ENCODE measurements around the gene STARD8.
"Not testable (repeated sequence)": the region's sequence is repeated elsewhere in the genome, so short reads cannot be mapped to it uniquely, and the experiment has no call there.

The STARD8 gene, protein sequence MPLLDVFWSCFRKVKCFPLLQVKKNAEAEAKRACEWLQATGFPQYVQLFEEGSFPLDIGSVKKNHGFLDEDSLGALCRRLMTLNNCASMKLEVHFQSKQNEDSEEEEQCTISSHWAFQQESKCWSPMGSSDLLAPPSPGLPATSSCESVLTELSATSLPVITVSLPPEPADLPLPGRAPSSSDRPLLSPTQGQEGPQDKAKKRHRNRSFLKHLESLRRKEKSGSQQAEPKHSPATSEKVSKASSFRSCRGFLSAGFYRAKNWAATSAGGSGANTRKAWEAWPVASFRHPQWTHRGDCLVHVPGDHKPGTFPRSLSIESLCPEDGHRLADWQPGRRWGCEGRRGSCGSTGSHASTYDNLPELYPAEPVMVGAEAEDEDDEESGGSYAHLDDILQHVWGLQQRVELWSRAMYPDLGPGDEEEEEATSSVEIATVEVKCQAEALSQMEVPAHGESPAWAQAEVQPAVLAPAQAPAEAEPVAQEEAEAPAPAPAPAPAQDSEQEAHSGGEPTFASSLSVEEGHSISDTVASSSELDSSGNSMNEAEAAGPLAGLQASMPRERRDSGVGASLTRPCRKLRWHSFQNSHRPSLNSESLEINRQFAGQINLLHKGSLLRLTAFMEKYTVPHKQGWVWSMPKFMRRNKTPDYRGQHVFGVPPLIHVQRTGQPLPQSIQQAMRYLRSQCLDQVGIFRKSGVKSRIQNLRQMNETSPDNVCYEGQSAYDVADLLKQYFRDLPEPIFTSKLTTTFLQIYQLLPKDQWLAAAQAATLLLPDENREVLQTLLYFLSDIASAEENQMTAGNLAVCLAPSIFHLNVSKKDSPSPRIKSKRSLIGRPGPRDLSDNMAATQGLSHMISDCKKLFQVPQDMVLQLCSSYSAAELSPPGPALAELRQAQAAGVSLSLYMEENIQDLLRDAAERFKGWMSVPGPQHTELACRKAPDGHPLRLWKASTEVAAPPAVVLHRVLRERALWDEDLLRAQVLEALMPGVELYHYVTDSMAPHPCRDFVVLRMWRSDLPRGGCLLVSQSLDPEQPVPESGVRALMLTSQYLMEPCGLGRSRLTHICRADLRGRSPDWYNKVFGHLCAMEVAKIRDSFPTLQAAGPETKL

DNA sequence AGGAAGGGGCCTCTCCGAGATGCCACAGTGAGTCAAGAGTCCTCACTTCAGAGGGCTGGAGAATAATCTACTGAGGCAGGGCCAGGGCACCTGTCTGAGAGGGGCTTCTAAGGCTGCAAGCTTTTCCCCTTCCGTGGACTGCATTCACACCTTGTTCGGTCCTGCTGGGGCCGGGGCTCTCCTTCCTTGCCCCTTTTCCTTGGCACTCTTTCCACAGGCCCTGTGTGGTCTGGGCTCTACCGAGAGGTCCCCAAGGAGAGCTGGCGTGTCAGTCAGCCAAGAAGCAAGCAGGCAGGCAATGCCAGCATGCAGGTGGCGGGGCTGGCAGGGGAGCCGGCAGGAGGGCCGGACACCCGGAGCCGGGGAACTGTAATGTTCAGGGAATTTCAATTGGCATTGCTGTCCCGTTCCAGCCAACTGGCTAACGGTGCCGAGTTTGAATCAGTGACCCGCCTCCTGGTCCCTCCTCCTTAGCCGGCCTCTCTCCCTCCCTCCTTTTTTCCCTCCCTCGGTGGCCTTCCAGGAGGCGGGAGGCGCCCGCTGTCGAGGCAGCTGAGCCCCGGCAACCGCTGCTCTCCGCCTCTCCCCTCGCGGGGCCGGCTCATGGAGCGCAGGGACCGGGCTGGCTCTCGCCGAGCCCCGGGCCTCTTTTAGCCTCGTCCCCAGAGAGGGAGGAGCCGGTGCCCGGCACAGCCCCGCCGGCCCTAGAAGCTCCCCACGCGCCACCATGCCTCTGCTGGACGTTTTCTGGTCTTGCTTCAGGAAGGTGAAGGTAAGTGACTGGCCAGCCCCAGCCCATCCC, at the start of gene STARD8:
TSS of gene STARD8 (plus strand) at position 511 of the 802 bp plus-strand sequence. CDS start at position 728, 217 bp downstream.
- no peak for DNase-seq

DNA sequence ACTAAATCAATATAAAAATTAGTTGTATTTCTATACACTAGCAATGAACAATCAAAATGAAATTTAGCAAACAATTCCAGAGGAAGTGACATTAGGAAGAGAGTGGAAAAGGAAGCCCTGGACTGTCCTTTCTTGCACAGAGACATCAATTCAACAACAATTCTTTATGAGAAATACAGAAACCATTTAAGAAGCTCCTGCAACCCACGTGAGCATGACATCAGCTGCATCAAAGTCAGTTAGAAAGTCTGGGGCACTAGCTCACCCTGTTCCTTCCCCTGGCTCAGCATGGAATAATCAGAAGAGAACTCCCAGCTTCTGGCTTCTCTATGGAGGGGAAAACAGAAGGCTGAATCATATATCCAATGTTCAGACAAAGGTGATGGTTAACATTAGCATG, 48.6 kb upstream of the STARD8 start:
- no peak for DNase-seq

DNA sequence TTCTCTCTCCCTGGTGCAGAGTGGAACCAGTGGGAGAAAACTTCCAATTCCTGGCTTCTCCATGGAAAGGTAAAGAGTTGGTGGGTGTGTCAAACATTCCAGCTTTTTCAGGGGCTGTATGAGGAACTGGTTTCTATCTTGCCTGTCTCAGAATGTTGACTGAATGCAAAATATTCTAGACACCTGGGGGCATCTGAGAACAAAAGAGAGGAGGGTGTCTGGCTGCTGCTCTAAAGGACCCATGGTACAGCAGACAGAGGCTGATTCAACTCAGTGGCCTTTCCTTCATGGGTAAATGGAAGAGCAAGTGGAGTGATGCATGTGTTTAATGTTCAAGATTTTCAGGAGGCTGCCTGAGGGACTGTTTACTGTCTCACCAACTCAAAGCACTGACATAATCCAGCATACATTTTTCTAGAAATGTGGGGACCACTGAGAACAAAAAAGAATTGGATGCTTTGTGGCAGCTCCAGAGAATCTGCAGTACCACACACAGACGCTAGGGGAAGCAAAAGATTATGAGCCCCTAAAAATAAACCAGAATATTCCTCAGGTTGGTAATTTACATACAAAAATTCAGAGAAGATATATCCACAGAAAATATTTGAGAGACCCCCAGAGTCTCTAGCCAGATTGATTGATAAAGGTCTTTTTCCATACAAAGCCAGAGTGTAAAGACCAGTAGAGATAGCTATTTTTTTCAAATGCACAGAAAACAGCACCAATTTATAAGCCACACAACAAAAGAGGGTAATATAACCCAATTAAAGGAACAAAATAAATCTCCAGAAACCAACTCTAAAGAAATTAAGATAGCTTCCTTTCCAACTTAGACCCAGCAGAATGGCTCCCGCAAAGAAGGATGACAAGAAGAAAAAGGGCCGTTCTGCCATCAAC, 48.0 kb upstream of the STARD8 start:
- DNase-seq, result no peak

DNA sequence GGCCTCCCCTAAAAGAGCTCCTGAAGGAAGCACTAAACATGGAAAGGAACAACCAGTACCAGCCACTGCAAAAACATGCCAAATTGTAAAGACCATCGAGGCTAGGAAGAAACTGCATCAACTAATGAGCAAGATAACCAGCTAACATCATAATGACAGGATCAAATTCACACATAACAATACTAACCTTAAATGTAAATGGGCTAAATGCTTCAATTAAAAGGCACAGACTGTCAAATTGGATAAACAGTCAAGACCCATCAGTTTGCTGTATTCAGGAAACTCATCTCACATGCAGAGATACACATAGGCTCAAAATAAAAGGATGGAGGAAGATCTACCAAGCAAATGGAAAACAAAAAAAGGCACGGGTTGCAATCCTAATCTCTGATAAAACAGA, 43.2 kb upstream of the STARD8 start:
- DNase-seq, result not testable (repeated sequence)

DNA sequence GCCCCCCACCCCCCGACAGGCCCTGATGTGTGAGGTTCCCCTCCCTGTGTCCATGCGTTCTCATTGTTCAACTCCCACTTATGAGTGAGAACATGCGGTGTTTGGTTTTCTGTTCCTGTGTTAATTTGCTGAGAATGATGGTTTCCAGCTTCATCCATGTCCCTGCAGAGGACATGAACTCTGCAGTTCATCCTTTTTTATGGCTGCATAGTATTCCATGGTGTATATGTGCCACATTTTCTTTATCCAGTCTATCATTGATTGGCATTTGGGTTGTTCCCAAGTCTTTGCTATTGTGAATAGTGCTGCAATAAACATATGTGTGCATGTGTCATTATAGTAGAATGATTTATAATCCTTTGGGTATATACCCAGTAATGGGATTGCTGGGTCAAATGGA, 32.7 kb upstream of the STARD8 start:
- DNase-seq, result not testable (repeated sequence)

DNA sequence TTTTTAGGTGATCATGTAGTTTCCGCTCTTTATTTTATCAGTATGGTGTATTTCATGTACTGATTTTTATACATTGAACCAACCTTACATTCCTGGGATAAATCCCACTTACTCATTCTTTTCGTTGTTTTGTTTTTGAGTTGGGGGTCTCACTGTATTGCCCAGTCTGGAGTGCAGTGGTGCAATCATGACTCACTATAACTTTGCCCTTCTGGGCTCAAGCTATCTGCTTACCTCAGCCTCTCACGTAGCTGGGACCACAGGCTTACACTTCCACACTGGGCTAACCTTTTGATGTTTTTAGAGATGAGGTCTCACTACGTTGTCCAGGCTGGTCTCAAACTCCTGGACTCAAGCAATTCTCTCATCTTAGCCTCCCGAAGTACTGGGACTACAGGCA, 19.5 kb upstream of the STARD8 start:
- DNase-seq, result no peak

DNA sequence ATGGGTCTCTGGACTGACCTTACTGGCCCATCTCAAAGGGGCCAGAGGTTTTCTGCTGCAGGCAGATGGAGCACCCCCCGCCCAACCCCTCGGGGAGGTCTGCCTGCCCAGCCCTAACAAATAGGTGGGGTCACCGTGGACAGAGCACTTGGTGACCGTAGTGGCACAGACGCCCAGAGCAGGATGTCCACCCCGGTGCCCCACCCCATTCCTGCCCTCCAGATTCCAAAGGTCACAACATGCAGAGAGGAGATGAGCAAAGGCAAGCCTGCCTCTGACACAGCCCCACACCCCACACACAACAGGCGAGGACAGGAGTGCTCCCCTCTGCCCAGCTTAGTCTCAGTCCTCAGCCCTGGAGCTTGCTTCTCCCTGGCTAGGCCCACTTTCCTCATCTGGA, 17.5 kb upstream of the STARD8 start:
- not testable (repeated sequence) for DNase-seq

DNA sequence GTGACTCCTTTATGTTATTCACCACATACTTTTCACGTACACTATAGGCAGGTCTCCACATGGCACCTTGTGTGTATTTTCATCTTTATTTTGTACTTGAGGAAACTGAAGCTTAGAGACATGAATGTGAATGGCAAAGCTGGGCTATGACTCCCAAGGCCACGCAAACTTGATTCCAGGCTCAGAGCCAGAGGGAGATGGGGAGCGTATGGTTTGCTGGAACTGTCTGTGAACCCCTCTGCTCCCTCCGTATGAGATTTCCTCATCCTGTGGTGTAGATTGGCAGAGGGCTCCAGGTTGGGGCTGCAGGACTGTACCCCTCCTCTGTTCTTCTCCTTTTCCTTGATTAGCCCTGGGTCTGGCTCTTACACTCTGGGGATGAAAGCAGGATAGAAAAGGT, 16.1 kb upstream of the STARD8 start:
- DNase-seq, result no peak

DNA sequence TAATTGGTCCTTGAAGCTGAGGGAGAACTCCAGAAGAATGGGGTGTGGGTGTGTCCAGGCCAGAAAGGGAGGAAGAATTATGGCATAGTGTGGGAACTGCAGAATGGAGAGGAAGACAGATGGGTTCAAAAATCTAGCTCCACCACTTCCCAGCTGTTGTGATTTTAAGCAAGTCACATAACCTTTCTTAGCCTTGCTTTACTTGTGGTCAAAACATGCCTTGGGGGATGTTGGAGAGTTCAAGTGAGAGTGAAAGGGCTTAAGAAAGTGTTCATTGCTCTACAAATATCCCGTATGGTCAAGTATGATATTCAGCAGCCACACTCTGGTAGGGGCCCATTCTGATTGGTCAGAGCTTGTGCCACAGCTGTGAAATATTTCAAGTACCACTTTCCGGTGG, 15.0 kb upstream of the STARD8 start:
- no peak for DNase-seq

DNA sequence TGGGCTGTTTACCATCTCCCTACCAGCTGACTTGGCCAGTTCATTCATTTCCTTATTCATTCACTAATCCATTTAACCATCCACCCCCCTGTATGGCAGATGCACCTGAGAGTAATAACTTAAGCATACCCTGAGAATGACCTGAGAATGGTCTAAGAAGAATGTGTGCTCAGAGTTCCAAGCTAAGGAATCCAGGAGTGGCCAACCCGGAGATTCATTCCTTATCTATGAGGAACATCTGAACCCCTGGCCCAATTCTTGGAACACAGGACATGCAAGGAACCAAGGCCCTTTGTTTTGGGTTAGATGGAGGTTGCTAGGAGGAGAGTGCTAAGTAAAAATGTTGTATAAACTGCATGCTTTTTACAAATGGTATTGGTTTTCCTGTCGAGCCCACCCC, 13.5 kb upstream of the STARD8 start:
- DNase-seq, result no peak

DNA sequence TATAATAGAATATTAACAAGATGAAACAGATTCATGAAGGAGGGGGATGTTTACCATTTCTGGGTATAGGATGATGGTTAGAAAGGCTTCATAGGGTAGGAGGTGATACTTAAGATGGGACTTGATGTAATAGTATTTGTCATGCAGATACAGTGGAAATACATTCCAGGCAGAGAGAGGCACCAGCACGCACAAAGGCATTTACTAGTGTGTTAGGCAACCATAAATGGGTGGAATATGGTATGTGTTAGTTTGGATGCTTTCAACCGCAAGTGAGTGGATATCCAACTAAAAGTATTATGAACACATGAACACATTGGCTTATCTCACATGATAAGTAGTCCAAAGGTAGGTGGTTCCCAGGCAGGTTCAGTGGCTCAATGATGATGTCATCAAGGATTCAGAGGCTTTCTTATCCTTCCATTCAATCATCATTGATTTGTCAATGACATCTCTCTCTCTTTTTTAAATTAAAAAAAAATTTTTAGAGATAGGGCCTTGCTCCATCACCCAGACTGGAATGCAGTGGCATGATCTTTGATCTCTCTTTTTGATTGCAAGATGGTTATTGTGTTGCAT, 12.7 kb upstream of the STARD8 start:
- DNase-seq, result no peak

DNA sequence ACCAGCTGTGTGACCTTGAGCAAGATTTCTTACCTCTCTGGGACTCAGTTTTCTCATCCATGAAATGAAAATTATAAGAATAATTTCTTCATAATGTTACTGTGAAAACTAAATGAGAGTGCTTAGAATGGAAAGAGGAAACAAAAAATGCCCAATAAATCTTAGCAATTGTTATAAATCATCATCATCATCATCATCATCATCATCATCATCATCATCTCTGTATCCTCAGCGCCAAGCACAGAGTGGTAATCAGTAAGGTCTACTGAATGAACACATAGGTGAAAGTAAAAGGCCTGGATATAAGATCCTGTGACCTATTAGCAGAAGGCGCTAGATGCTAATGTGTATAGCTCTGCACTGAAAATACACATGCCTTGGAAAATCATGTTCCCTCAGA, 6.8 kb upstream of the STARD8 start:
- no peak for DNase-seq

DNA sequence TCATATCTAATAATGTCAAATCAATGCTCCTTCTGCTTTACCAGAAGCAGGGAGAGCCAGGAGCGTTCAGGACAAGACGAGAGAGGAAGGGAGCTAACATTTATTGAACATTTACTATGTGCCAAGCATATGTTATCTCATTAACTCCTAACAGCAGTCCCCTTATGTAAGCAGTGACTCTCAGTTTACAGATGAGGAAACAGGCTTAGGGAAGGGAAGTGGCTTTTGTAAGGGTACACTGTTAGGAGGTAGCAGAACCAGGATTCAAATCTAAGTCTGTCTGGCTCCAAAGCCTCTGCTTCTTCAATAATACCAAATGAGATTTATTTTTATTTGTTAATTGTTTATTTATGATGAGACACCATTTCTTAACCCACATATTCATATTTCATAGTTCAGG, 2.6 kb upstream of the STARD8 start:
- no peak for DNase-seq

DNA sequence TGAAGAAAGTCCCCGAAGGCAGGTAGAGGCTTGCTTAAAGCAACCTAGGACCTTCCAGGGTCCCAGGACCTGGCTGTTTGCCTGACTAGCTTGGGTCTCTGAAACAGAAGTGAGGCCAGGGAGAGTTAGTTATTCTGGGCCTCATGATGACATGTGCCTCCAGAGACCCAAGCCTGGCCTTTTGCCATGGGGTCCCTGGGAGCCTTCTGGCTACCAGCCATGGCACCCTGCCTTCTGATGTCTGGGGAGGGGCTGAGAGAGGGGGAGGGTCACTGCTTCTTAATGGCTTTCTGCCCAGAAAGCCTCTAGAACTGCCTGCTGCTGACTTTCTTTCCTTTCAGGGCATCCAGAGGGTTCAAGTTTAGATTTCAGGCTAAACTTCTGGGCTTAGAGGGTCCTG, 1.0 kb upstream of the STARD8 start:
- no peak for DNase-seq

DNA sequence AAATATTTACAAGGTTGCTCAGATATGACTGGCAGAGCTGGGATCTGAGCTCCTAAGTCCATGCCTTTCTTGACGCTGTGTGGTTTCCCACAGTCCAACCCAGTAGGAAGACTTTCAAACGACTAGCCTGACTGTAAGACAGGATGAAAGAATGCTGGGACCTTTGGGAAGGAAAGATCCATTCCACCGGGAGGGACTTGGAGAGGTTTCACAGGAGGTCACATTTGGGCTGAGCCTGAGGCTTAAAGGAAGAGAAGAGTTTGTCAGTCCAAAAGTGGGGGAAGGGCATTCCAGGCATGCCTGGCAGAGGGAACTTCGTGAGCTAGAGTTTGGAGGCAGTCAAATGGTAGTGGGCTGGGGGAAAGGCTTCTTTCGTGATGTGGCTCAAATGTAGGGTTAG, 1.5 kb downstream of the STARD8 start:
- no peak for DNase-seq

DNA sequence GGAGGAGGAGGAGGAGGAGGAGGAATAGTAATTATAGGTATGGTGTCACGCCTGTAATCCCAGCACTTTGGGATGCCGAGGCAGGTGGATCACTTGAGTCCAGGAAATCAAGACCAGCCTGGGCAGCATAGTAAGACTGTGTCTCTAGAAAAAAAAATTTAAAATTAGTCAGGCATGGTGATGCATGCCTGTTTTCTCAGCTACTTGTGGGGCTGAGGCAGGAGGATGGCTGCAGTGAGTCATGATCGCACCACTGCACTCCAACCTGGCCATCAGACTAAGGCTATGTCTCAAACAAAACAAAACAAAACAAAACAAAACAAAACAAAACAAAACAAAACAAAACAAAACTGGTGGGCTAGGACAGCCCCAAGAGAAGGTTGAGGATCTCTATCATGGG, 3.0 kb downstream of the STARD8 start:
- DNase-seq, result no peak

DNA sequence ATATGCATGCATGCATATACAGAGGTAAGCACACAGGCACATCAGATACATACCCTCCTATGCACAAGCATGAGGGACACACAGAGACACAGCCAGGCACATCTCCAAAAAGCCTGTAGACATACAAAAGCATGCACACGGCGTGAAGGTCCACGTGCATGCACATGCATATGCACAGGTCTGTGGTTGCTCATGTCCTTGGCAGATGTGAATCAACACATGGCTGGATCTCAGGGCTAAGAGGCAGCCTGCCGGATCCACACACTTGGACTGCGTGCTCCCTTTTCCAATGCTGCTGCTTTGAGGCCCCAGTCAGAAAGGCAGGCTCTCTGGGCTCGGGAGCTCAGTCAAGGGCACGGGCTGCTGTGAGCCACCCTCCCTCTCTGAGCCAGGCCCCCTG, 3.6 kb downstream of the STARD8 start:
- DNase-seq, result no peak

DNA sequence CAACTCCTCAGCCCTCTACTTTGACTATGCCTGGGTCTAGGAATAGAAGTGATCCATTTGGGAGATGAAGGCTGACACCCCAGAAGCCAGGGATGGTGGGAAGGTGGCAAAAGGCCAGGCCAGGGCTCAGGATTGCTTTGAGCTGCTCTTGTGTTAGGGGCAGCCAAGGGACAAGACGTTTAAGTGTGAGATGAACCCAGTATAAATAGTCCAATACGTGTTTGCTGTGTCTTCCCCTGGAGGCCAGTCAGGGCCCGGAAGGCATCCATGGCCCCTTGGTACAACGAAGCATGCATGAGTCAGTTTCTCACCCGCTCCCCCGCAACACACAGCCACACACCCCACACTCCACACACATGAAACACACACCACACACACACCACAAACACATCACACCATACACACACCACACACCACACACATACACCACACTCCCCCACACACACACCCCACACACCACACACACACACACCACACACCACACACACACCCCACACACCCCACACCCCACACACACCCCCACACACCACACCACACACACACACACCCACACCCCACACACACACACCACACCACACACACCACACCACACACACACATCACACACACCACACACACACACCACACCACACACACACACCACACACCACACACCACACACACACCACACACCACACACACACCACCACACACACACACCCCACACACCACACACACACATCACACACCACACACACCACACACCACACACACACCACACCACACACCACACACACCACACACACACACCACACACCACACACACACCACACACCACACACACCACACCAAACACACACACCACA, 5.1 kb downstream of the STARD8 start:
- DNase-seq, result no peak

DNA sequence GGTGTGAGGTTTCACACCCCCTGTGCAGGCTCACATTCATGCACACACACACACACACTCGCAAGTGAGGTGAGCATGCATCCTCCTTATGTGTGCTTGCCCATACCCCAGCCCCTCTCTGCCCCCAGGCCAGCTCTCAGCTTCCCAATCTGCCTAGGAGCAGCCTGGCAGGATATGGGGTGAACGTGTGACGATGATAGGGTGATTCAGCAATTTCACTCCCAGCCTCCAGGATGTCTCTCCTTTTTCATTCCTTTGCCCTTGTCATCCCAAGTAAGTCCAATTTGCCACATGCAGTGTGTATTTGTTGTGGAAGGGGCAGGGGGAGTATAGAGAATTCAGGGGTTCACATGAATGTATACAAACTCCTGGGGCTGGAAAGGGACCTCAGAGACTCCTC, 7.2 kb downstream of the STARD8 start:
- no peak for DNase-seq

DNA sequence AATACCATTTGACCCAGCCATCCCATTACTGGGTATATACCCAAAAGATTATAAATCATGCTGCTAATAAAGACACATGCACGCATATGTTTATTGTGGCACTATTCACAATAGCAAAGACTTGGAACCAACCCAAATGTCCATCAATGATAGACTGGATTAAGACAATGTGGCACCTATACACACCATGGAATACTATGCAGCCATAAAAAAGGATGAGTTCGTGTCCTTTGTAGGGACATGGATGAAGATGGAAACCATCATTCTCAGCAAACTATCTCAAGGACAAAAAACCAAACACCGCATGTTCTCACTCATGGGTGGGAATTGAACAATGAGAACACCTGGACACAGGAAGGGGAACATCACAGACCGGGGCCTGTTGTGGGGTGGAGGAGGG, 9.0 kb downstream of the STARD8 start:
- DNase-seq, result not testable (repeated sequence)

Data from stimulated activated CD4-positive, alpha-beta T cell treated with anti-CD3 and anti-CD28 coated beads, Interleukin-4, amount 100 ng/mL, for 4 hours (primary cell).